Kidney (tissue), 14 donors: ENCODE data around the gene TUBB. TPM values are rescaled to one million over a fixed set of nuclear protein-coding genes. Genes with fewer than 3 reads are reported as not detected.

Source experiments
- DNase-seq, 5 donors: peaks; one replicate each; pipeline ENCODE4 v3.0.0-alpha.2; 2013 to 2020
- FAIRE-seq: peaks from 2 replicates; lab custom pipeline; 2012; peaks lifted over from hg19 to GRCh38; lab: Jason Lieb, UNC
- H3K27ac ChIP-seq, 2 donors: one replicate each; pipeline ENCODE4 v1.7.0; 2013; ENCODE audit warnings: low read depth in 2 of 2, low read length in 2 of 2, inconsistent platforms in 1 of 2
- H3K27me3 ChIP-seq: one replicate; pipeline ENCODE4 v1.7.1; 2013; ENCODE audit warnings: low read length, inconsistent platforms; ENCODE audit not compliant: control insufficient read depth, insufficient read depth
- H3K36me3 ChIP-seq, 3 donors: one replicate each; pipeline versions ENCODE4 v1.7.0 to v1.7.1; 2013; ENCODE audit warnings: low read length in 3 of 3, control low read depth in 1 of 3, inconsistent platforms in 1 of 3; ENCODE audit not compliant: insufficient read depth in 3 of 3, control insufficient read depth in 2 of 3
- H3K4me1 ChIP-seq, 3 donors: one replicate each; pipeline versions ENCODE4 v1.7.0 to v1.7.1; 2013; ENCODE audit warnings: low read length in 3 of 3, inconsistent platforms in 1 of 3, low read depth in 1 of 3; ENCODE audit not compliant: control insufficient read depth in 2 of 3, insufficient read depth in 2 of 3
- H3K4me3 ChIP-seq, 3 donors: one replicate each; pipeline versions ENCODE4 v1.7.0 to v1.8.1; 2013; ENCODE audit warnings: low read length in 3 of 3, control low read depth in 1 of 3, inconsistent platforms in 1 of 3
- H3K9ac ChIP-seq, 3 donors: one replicate each; pipeline versions ENCODE4 v1.7.0 to v1.7.1; 2013; ENCODE audit warnings: low read length in 3 of 3, control low read depth in 1 of 3, inconsistent platforms in 1 of 3
- H3K9me3 ChIP-seq, 3 donors: one replicate each; pipeline versions ENCODE4 v1.7.0 to v1.7.1; 2013; ENCODE audit warnings: low read length in 3 of 3, control low read depth in 1 of 3, inconsistent platforms in 1 of 3; ENCODE audit not compliant: control insufficient read depth in 2 of 3, insufficient read depth in 1 of 3
- CTCF ChIP-seq: IDR thresholded peaks from 3 replicates; pipeline ENCODE4 v1.5.1; 2012; ENCODE audit warnings: mild to moderate bottlenecking, moderate library complexity, borderline replicate concordance; ENCODE audit not compliant: insufficient read depth; ENCODE audit errors: extremely low read depth
- intact Hi-C: fragments of 100-400 bp; cut with DNase I; formaldehyde crosslinking; loops from one replicate; pipeline ENCODE4 v1.11.1; 2022
- polyA plus RNA-seq: library from polyadenylated mRNA; stranded (reverse); fragments of 350-450 nt; fragmentation: Illumina TruSeq; extraction: RNeasy Lipid Tissue Mini Kit (QIAGEN cat#74804); gene quantifications from one replicate; pipeline ENCODE4 v1.2.3, GENCODE V29; 2014; ENCODE audit warnings: low read depth, low replicate concordance; ENCODE audit not compliant: insufficient read depth
- total RNA-seq: library from RNA; stranded (reverse); fragmentation: NEBNext Ultra II Directional; extraction: Animal tissue kit (Norgen Biotek cat#: 25700); gene quantifications from one replicate; pipeline ENCODE4 v1.2.1, GENCODE V29; 2021
- donor health status: control.
- donor health status: control.
- donor health status: control.
- donor health status: control.
- donor health status: control.
- donor health status: DM: yes; HTN: yes; CAD: no.
- donor health status: Normal renal cell carcinoma (clear cell type).

The TUBB gene
- total and polyA plus RNA-seq, 2 donors from 2014 or later: 197 to 295 TPM

GRCh38 chr6:30705620-30706019, 14.5 kb upstream of the TUBB start:
- intact Hi-C loops: no loop called here
- peaks cover 0 to 13% (median 0%) of the 10 kb centered on the region in 3 donors for H3K36me3 ChIP-seq
- no peak overlapping the region for H3K27ac ChIP-seq
- no peak overlapping the region for H3K9ac ChIP-seq
- no peak overlapping the region for H3K4me3 ChIP-seq
- no peak for FAIRE-seq
- peak in 1 of 5 donors; percentile 20 for DNase-seq
- H3K9me3 ChIP-seq: no peaks in the 10 kb centered on the region
- no peaks in the 10 kb centered on the region for H3K27me3 ChIP-seq
- H3K4me1 ChIP-seq: peaks cover 0 to 18% (median 7%) of the 10 kb centered on the region in 3 donors
- TF ChIP-seq CTCF: no peak

DNA sequence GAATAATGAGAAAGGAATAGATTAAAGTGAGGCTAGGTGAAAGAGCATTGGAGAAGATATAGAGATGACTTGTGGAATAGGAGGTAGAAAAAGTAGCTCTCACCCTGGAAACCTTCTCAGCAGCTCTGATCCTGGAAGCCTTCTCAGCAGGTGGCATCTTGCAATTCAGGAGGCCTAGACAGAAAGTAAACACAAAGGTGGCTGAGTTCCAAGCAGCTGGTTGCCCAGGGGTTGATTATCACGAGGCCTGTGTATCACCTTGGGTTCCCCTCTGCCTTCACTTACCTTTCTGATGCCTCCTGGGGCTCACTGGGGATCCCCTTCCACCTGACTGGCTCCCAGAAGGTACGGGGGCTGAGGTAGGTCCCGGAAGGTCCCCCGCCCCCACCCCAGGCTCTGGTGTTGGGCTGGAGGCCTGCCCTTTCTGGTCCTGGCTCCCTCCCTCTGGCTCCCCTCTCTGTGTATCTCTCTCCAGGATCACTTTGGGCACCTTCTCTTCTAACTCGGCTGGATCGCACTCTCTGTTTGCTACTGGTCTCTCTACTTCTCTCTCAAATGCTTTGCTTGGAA, 12.8 kb upstream of the TUBB start:
- no peak for TF ChIP-seq CTCF
- intact Hi-C loops: no loop called here
- Histone ChIP-seq H3K4me1 (peaks cover 0 to 18% (median 7%) of the 10 kb centered on the region in 3 donors), H3K4me3 (no peak overlapping the region), H3K36me3 (peaks cover 4 to 25% (median 8%) of the 10 kb centered on the region in 3 donors), H3K9me3 (no peaks in the 10 kb centered on the region), H3K27ac (no peak overlapping the region), H3K27me3 (no peaks in the 10 kb centered on the region), H3K9ac (no peak overlapping the region)
- DNase-seq: peak in 1 of 5 donors; percentile 25
- no peak for FAIRE-seq

- Histone ChIP-seq H3K9me3 (no peaks in the 10 kb centered on the region), H3K36me3 (peaks cover 4 to 30% (median 14%) of the 10 kb centered on the region in 3 donors), H3K4me1 (peaks cover 0 to 18% (median 7%) of the 10 kb centered on the region in 3 donors), H3K27me3 (no peaks in the 10 kb centered on the region), H3K4me3 (no peak overlapping the region), H3K9ac (no peak overlapping the region), H3K27ac (peak overlapping the region in 1 of 2 donors; percentile 43)
- DNase-seq (peak in 1 of 5 donors; percentile 22), FAIRE-seq (peak; percentile 98)
- TF ChIP-seq CTCF: no peak
- intact Hi-C loops: no loop called here
Measured at GRCh38 chr6:30709101-30709868, 10.9 kb upstream of the TUBB start.
